DND-41 (cell line): ENCODE data around the gene G6PD.

ENCODE experiments used
- EZH2 ChIP-seq: IDR thresholded peaks from 3 replicates; pipeline ENCODE4 v1.6.1; 2012; ENCODE audit warnings: borderline replicate concordance, low read depth, mild to moderate bottlenecking, moderate library complexity, low read length, inconsistent platforms; ENCODE audit not compliant: severe bottlenecking
- TF ChIP-seq, protein P1 (sequence below): IDR thresholded peaks from 2 replicates; pipeline ENCODE4 v1.5.1; 2012; ENCODE audit warnings: borderline replicate concordance, low read length, moderate library complexity, mild to moderate bottlenecking; ENCODE audit not compliant: poor library complexity, severe bottlenecking; ENCODE audit errors: extremely low read depth

GRCh38 chrX:154532690-154533089 lies 14.0 kb downstream of the G6PD start:
- TF ChIP-seq, protein P1, sequence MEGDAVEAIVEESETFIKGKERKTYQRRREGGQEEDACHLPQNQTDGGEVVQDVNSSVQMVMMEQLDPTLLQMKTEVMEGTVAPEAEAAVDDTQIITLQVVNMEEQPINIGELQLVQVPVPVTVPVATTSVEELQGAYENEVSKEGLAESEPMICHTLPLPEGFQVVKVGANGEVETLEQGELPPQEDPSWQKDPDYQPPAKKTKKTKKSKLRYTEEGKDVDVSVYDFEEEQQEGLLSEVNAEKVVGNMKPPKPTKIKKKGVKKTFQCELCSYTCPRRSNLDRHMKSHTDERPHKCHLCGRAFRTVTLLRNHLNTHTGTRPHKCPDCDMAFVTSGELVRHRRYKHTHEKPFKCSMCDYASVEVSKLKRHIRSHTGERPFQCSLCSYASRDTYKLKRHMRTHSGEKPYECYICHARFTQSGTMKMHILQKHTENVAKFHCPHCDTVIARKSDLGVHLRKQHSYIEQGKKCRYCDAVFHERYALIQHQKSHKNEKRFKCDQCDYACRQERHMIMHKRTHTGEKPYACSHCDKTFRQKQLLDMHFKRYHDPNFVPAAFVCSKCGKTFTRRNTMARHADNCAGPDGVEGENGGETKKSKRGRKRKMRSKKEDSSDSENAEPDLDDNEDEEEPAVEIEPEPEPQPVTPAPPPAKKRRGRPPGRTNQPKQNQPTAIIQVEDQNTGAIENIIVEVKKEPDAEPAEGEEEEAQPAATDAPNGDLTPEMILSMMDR = no peak
- no peak for TF ChIP-seq EZH2
